HepG2 (cell line): Measurements from ENCODE around the gene PDZRN4. TPM values are rescaled to one million over a fixed set of nuclear protein-coding genes. Genes with fewer than 3 reads are reported as not detected.

Source experiments
- ATAC-seq: fragments of 200-7000 bp; cut with Tn5 transposase; 3 replicates; pipeline ENCODE4 v1.9.1; 2020; ENCODE audit warnings: mild to moderate bottlenecking, moderate library complexity
- BruUV-seq: library from RNA; stranded (reverse); fragments of 400-500 nt; replicated peaks from 2 replicates; lab custom pipeline; 2021; lab: Mats Ljungman, UMichigan
- CTCF ChIA-PET: fragments of 300-600 bp; formaldehyde crosslinking; extraction: SDS; loops from one replicate; lab custom pipeline; 2021; ENCODE audit warnings: low total read pairs, inconsistent platforms, low intra/inter-chr PET ratio; lab: Yijun Ruan, JAX
- POLR2A ChIA-PET: fragments of 350-600 bp; sonication (Branson Sonifier 250); formaldehyde crosslinking; loops from one replicate; lab custom pipeline; 2020; ENCODE audit warnings: antibody characterized with exemption, inconsistent platforms; lab: Yijun Ruan, JAX
- DNase-seq: peaks from one replicate; pipeline ENCODE4 v3.0.0-alpha.2; 2015; ENCODE audit warnings: low spot score
- FAIRE-seq: peaks from 3 replicates; lab custom pipeline; 2011; peaks lifted over from hg19 to GRCh38; lab: Jason Lieb, UNC
- H2AFZ ChIP-seq: one replicate; pipeline ENCODE4 v1.6.1; 2011; ENCODE audit warnings: low read length, inconsistent platforms
- H3K27ac ChIP-seq: fragments of 300-600 bp; 3 replicates; pipeline ENCODE4 v1.8.0; 2011; ENCODE audit warnings: mixed run types, mild to moderate bottlenecking, mixed read lengths, low read length, inconsistent platforms; ENCODE audit not compliant: insufficient read depth; ENCODE audit errors: extremely low read length
- H3K27me3 ChIP-seq, 2 experiments: fragments of 200-600 bp in 1 of 2; 2 replicates in 1 of 2; 3 replicates in 1 of 2; pipeline versions ENCODE4 v1.6.0 to v1.8.0; 2011; ENCODE audit warnings: low read length in 2 of 2, mild to moderate bottlenecking in 2 of 2, moderate library complexity in 2 of 2, inconsistent platforms in 1 of 2; ENCODE audit not compliant: insufficient read depth in 2 of 2, control insufficient read depth in 1 of 2
- H3K36me3 ChIP-seq, 2 experiments: fragments of 200-600 bp in 1 of 2; replicated peaks in 1 of 2; 2 replicates in 1 of 2; 3 replicates in 1 of 2; pipeline versions ENCODE4 v1.5.1 to v1.8.0; 2011; ENCODE audit warnings: low read length in 2 of 2, inconsistent platforms in 1 of 2; ENCODE audit not compliant: insufficient read depth in 2 of 2, control insufficient read depth in 1 of 2
- H3K4me1 ChIP-seq: 2 replicates; pipeline ENCODE4 v1.5.1; 2012; ENCODE audit warnings: low read length, inconsistent platforms; ENCODE audit not compliant: insufficient read depth
- H3K4me2 ChIP-seq: 2 replicates; pipeline ENCODE4 v1.6.0; 2011; ENCODE audit warnings: low read depth, low read length, inconsistent platforms
- H3K4me3 ChIP-seq, 3 experiments: fragments of 200-600 bp in 1 of 3; sonication (generic), shearing (Covaris generic) in 1 of 3; replicated peaks in 1 of 3; 2 replicates each; pipeline ENCODE4 v1.5.1; 2011 to 2016; ENCODE audit warnings: low read length in 3 of 3, inconsistent platforms in 2 of 3, low read depth in 2 of 3, mild to moderate bottlenecking in 2 of 3, control low read depth in 1 of 3, mixed read lengths in 1 of 3; ENCODE audit not compliant: insufficient read depth in 1 of 3
- H3K79me2 ChIP-seq: one replicate; pipeline ENCODE4 v1.6.1; 2011; ENCODE audit warnings: low read length, inconsistent platforms; ENCODE audit not compliant: insufficient read depth
- H3K9ac ChIP-seq: 2 replicates; pipeline ENCODE4 v1.6.0; 2011; ENCODE audit warnings: mild to moderate bottlenecking, low read depth, low read length, inconsistent platforms; ENCODE audit not compliant: insufficient read depth
- H3K9me3 ChIP-seq: 2 replicates; pipeline ENCODE4 v1.5.1; 2012; ENCODE audit warnings: mild to moderate bottlenecking, low read length
- H4K20me1 ChIP-seq: 2 replicates; pipeline ENCODE4 v1.6.0; 2011; ENCODE audit warnings: inconsistent platforms, mild to moderate bottlenecking, low read length, moderate library complexity; ENCODE audit not compliant: insufficient read depth
- FOXP1 ChIP-seq, 2 experiments: fragments of 450-650 bp in 1 of 2; IDR thresholded peaks; 2 replicates each; pipeline ENCODE4 v1.6.1; 2017 to 2018; ENCODE audit warnings: antibody characterized with exemption in 1 of 2
- GATAD2A ChIP-seq: IDR thresholded peaks from 2 replicates; pipeline ENCODE4 v1.6.1; 2016
- MAFF ChIP-seq: IDR thresholded peaks from 2 replicates; pipeline ENCODE4 v1.6.1; 2011; ENCODE audit warnings: low read depth, low read length, improper control_type of control experiment
- MAFK ChIP-seq, 2 experiments: IDR thresholded peaks in 1 of 2; conservative IDR thresholded peaks in 1 of 2; 2 replicates each; pipeline ENCODE4 v1.6.1; 2011; ENCODE audit warnings: improper control_type of control experiment in 2 of 2, low read length in 2 of 2
- MED13 ChIP-seq: sonication (generic); formaldehyde crosslinking; IDR thresholded peaks from 2 replicates; pipeline ENCODE4 v1.5.0; 2020; ENCODE audit warnings: missing genetic modification reagents
- MTF2 ChIP-seq: sonication (generic); formaldehyde crosslinking; IDR thresholded peaks from 2 replicates; pipeline ENCODE4 v1.5.0; 2020; ENCODE audit warnings: missing genetic modification reagents, borderline replicate concordance
- NFE2L1 ChIP-seq: sonication (generic); formaldehyde crosslinking; IDR thresholded peaks from 2 replicates; pipeline ENCODE4 v1.4.0; 2020; ENCODE audit warnings: missing genetic modification reagents, mild to moderate bottlenecking, borderline replicate concordance
- NFKBIZ ChIP-seq: IDR thresholded peaks from 2 replicates; pipeline ENCODE4 v1.6.1; 2018; ENCODE audit warnings: missing genetic modification reagents, missing compliant biosample characterization
- STAG1 ChIP-seq: sonication (generic); formaldehyde crosslinking; IDR thresholded peaks from 2 replicates; pipeline ENCODE4 v1.4.0; 2020; ENCODE audit warnings: missing genetic modification reagents
- U2AF1 ChIP-seq: fragments of 200-400 bp; formaldehyde crosslinking; optimal IDR thresholded peaks from 2 replicates; pipeline ENCODE3; 2017; ENCODE audit warnings: mild to moderate bottlenecking, low read depth, low read length
- ZBTB7B ChIP-seq: sonication (generic); formaldehyde crosslinking; IDR thresholded peaks from 2 replicates; pipeline ENCODE4 v1.4.0; 2020; ENCODE audit warnings: missing genetic modification reagents
- ZKSCAN5 ChIP-seq: sonication (generic); formaldehyde crosslinking; IDR thresholded peaks from 2 replicates; pipeline ENCODE4 v1.5.1; 2020; ENCODE audit warnings: mild to moderate bottlenecking, missing genetic modification reagents
- ZNF20 ChIP-seq: sonication (generic); formaldehyde crosslinking; IDR thresholded peaks from 2 replicates; pipeline ENCODE4 v1.4.0; 2020; ENCODE audit warnings: mild to moderate bottlenecking, moderate library complexity, missing genetic modification reagents
- ZNF879 ChIP-seq: sonication (generic); formaldehyde crosslinking; IDR thresholded peaks from 2 replicates; pipeline ENCODE4 v1.8.1; 2023; ENCODE audit warnings: missing genetic modification reagents
- WGBS: methylation state at CpG from one replicate; pipeline ENCODE4 v1.1.6; 2017; ENCODE audit warnings: low lambda C conversion rate; 5-methylcytosine and 5-hydroxymethylcytosine counted together
- in situ Hi-C: cut with HindIII; loops from 2 replicates; pipeline ENCODE4 v1.10.0; 2017; ENCODE audit warnings: low pct_unique_long_range_greater_than_20kb; ENCODE audit not compliant: extremely low pct_ligation_motif_present
- intact Hi-C: fragments of 100-400 bp; cut with micrococcal nuclease; formaldehyde crosslinking; loops from one replicate; pipeline ENCODE4 v1.10.0; 2022; ENCODE audit not compliant: unreplicated experiment
- polyA plus RNA-seq, 8 experiments: library from polyadenylated mRNA; depleted of rRNA in 3 of 8; stranded (reverse) in 7 of 8; unstranded in 1 of 8; fragments of >200 nt; fragmentation: Illumina TruSeq in 4 of 8; extraction: Trizol in 4 of 8; gene quantifications; 2 replicates each; pipeline versions ENCODE4 v1.2.1 to v1.2.3, GENCODE V29; 2011 to 2016; ENCODE audit warnings: low read depth in 4 of 8, missing spikeins in 1 of 8, mixed read lengths in 1 of 8; ENCODE audit not compliant: insufficient read depth in 1 of 8
- total RNA-seq, 5 experiments: library from RNA; depleted of rRNA; stranded (reverse); fragments of >200 nt; fragmentation: Illumina TruSeq; extraction: Trizol; gene quantifications; 2 replicates each; pipeline ENCODE4 v1.2.3, GENCODE V29; 2016; ENCODE audit warnings: low read depth in 1 of 5
- TF ChIP-seq, protein P1 (sequence below): sonication (generic); formaldehyde crosslinking; IDR thresholded peaks from 2 replicates; pipeline ENCODE4 v1.4.0; 2020; ENCODE audit warnings: mild to moderate bottlenecking, missing genetic modification reagents
- TF ChIP-seq, protein P2 (sequence below): sonication (generic); formaldehyde crosslinking; IDR thresholded peaks from 2 replicates; pipeline ENCODE4 v1.8.1; 2023; ENCODE audit warnings: mild to moderate bottlenecking, inconsistent platforms, moderate library complexity, missing genetic modification reagents, borderline replicate concordance

The PDZRN4 gene
- total and polyA plus RNA-seq, 2 of the 13 experiments (the other 11 are each of a cell fraction or from before 2014, with no cell fraction given): not detected

DNA sequence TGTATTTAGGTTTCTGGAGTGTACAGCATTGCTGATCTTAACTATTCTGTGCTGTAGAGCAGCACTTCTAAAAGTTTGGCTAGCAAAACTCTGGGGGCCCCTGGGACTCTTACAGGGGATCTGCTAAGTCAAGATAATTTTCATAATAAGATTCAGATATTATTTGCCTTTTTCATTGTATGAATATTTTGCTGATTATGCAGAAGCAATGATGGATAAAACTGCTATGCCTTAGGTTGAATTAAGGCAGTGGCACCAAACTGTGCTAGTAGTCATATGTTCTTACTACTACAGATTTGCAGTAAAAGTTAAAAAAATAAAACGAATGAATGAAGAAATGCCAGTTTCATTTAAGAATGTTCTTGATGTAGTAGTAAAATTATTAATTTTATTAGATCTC lies 160.1 kb downstream of the PDZRN4 start:
- Histone ChIP-seq H3K9me3 (peaks cover 8% of the 10 kb centered on the region; the same call in 1 of the 2 replicates), H3K27ac (no peak overlapping the region), H3K4me3 (no peak overlapping the region), H3K4me2 (no peak overlapping the region), H3K4me1 (no peaks in the 10 kb centered on the region), H3K36me3 (no peaks in the 10 kb centered on the region), H3K27me3 (no peaks in the 10 kb centered on the region), H4K20me1 (no peaks in the 10 kb centered on the region), H3K9ac (no peak overlapping the region), H3K79me2 (no peaks in the 10 kb centered on the region), H2AFZ (no peak overlapping the region)
- no peak for ATAC-seq
- peak; percentile 48; the same call in 1 of the 2 replicates for TF ChIP-seq MAFF
- TF ChIP-seq ZBTB7B (CRISPR knock-in tag): no peak
- no peak for TF ChIP-seq U2AF1
- no peak for TF ChIP-seq MED13 (CRISPR knock-in tag)
- peak; percentile 35 to 74; a peak in 3 of 4 replicates for TF ChIP-seq MAFK (conservative IDR thresholded peaks at IDR 0.05 in 1 of 2, IDR thresholded peaks at IDR 0.05 in 1 of 2; ENCODE audit: low read length in 2 of 2)
- TF ChIP-seq ZNF879 (CRISPR knock-in tag): no peak
- DNase-seq: no peak
- in situ Hi-C loops: no loop called here
- CTCF ChIA-PET: no interaction called here
- POLR2A ChIA-PET: no interaction called here
- WGBS: 0% methylated on average over 1 of the region's 1 CpG
- FAIRE-seq: no peak
- intact Hi-C loops: no loop called here
- no TSS peak for BruUV-seq

DNA sequence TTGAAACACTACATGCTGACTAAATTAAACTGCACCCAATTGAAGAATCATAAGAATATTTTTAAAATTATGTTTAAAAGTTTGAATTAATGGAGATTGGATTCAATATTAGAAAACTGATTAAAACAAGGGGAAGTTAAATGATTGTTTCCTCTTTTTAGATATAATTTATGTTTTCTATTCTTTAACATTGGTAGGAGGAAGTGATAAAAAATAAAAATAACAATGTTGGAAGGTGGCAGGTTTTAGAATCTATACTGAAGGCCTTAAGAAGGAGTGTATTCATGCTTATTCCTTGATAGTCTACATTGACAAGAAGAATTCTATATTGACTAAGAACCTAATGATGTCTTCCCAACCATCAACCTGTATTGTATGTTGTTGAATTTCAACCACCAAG lies 168.1 kb downstream of the PDZRN4 start:
- Histone ChIP-seq H3K9me3 (peaks cover 5% of the 10 kb centered on the region; the same call in 1 of the 2 replicates), H2AFZ (no peak overlapping the region), H3K36me3 (no peaks in the 10 kb centered on the region), H4K20me1 (no peaks in the 10 kb centered on the region), H3K4me3 (no peak overlapping the region), H3K4me2 (no peak overlapping the region), H3K27me3 (no peaks in the 10 kb centered on the region), H3K4me1 (no peaks in the 10 kb centered on the region), H3K9ac (no peak overlapping the region), H3K79me2 (no peaks in the 10 kb centered on the region), H3K27ac (no peak overlapping the region)
- ATAC-seq: no peak
- intact Hi-C loops: no loop called here
- BruUV-seq: no TSS peak
- FAIRE-seq: no peak
- in situ Hi-C loops: no loop called here
- ChIA-PET POLR2A (no interaction called here), CTCF (no interaction called here)
- no peak for DNase-seq
- TF ChIP-seq FOXP1 (IDR thresholded peaks at IDR 0.05) (no peak), FOXP1 (CRISPR knock-in tag; IDR thresholded peaks at IDR 0.05) (no peak), MTF2 (CRISPR knock-in tag) (no peak), STAG1 (no peak), NFE2L1 (CRISPR knock-in tag) (no peak), NFKBIZ (CRISPR knock-in tag) (no peak), GATAD2A (CRISPR knock-in tag) (no peak), ZKSCAN5 (CRISPR knock-in tag) (no peak), ZNF20 (no peak)
- TF ChIP-seq, protein P1, sequence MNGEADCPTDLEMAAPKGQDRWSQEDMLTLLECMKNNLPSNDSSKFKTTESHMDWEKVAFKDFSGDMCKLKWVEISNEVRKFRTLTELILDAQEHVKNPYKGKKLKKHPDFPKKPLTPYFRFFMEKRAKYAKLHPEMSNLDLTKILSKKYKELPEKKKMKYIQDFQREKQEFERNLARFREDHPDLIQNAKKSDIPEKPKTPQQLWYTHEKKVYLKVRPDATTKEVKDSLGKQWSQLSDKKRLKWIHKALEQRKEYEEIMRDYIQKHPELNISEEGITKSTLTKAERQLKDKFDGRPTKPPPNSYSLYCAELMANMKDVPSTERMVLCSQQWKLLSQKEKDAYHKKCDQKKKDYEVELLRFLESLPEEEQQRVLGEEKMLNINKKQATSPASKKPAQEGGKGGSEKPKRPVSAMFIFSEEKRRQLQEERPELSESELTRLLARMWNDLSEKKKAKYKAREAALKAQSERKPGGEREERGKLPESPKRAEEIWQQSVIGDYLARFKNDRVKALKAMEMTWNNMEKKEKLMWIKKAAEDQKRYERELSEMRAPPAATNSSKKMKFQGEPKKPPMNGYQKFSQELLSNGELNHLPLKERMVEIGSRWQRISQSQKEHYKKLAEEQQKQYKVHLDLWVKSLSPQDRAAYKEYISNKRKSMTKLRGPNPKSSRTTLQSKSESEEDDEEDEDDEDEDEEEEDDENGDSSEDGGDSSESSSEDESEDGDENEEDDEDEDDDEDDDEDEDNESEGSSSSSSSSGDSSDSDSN (CRISPR knock-in tag): no peak
- TF ChIP-seq, protein P2, sequence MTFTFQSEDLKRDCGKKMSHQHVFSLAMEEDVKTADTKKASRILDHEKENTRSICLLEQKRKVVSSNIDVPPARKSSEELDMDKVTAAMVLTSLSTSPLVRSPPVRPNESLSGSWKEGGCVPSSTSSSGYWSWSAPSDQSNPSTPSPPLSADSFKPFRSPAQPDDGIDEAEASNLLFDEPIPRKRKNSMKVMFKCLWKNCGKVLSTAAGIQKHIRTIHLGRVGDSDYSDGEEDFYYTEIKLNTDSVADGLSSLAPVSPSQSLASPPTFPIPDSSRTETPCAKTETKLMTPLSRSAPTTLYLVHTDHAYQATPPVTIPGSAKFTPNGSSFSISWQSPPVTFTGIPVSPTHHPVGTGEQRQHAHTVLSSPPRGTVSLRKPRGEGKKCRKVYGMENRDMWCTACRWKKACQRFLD (CRISPR knock-in tag): no peak
